Cerebellar cortex (tissue), 1 donor: ENCODE results near the gene BRD7.

Experiments
- DNase-seq: peaks from one replicate; pipeline ENCODE4 v3.0.0-alpha.2; 2015; ENCODE audit warnings: low spot score

The BRD7 gene

DNA sequence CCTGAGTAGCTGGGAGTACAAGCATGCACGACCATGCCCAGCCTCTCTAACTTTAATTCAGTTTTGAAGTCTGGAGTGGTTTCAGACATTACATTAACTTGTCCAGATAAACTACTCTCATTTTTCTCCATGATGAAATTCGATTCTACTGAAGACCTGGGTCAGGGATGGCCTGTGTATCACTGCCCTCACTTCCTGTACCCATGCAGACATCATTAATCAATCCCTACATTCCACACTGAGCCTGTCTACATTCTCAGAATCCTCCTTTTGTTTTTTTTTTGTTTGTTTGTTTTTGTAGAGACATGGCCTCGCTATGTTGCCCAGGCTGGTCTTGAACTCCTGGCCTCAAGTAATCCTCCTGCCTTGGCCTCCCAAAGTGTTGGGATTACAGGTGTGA, 79.9 kb downstream of the BRD7 start:
- DNase-seq, result no peak

DNA sequence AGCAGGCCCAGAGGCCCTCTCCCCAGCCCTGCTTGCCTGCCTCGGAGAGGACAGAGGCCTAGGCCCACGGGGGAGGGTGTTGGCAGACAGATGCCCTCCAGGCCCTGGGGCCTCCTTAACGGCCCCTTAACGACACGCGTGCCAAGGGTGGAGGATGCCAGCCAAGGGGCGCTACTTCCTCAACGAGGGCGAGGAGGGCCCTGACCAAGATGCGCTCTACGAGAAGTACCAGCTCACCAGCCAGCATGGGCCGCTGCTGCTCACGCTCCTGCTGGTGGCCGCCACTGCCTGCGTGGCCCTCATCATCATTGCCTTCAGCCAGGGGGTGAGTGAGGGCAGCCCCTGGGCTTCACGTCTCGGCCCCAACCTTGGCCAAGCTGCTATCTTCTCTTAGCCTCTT, 80.8 kb downstream of the BRD7 start:
- DNase-seq, result no peak

DNA sequence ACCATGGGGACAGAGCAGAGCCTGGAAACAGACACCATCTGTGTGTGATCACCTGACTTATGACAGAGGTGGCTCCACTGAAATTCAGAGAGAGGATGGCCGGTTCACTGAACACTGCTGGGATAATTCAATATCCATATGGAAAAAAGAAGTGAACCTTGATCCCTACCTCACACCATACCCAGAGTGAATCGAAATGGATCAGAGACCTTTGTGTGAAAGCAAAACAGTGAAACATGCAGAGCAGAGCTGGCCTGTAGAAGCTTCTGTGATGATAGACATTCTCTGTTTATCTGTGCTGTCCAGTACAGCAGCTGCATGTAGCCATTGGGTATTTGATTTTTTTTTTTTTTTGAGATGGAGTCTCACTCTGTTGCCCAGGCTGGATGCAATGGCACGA, 82.1 kb downstream of the BRD7 start:
- DNase-seq, result no peak

DNA sequence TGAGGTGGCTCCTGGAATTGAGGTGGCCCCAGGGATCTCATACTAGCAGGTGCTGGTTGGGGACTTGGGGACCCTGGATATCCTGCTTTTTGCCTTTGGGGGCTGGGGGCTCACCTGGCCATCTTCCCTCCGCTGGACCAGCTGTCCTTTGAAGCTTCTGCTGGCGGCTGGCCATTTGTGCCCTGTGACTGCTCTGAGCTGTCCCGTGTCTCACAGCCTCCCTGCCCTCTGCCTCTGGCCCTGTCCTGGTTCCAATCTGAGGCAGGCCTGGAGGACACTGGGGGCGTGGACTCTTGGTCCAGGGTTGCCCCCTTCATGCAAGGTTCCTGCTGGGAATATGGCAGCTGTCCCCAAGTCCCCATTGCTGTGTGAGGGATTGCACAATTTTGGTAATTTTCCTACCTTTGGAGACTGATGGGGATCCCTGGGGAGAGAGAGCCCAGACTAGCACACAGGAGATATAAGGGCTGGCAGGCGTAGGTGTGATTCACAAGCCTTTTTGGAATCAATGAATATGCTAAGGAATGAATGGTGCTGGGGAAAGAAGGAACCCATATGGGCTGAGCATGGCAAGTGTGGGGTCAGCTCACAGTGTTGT, 83.3 kb downstream of the BRD7 start:
- no peak for DNase-seq

DNA sequence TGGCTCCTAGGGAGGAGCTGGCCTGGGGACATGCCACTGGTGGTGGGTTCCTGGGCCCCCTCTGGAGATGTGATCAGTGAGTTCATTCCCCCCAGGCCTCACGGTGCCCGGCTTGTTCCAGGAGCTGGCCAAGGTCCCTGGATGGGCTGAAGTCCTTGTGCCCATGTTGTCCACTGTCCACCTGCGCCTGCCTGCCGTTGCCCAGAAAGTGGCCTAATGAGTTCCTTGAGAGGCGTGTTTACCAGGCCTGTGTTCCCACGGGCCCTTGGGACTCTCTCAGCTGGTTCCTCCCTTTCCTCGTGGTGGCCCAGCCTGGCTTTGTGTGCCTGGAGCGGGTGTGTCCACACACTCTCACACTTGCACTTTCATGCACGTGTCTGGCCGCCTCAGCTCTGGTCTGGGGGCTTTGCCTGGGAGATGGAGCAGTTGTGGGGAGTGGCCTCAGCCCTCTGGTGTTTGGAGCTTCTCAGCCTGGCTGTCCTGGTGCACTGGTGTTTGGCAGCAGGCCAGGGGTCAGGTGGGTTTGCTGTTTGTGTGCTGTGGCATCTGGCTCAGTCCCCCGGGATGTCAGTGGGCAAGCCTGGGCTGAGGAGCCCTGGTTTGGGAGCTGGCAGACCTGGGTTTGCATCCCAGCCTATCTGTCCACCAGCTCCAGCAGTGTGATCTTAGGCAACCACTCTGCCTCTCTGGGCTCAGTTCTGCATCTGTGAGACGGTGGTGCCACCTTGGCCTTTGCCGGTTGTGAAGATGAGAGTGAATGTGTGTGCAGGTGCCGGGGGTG, 84.5 kb downstream of the BRD7 start:
- no peak for DNase-seq

DNA sequence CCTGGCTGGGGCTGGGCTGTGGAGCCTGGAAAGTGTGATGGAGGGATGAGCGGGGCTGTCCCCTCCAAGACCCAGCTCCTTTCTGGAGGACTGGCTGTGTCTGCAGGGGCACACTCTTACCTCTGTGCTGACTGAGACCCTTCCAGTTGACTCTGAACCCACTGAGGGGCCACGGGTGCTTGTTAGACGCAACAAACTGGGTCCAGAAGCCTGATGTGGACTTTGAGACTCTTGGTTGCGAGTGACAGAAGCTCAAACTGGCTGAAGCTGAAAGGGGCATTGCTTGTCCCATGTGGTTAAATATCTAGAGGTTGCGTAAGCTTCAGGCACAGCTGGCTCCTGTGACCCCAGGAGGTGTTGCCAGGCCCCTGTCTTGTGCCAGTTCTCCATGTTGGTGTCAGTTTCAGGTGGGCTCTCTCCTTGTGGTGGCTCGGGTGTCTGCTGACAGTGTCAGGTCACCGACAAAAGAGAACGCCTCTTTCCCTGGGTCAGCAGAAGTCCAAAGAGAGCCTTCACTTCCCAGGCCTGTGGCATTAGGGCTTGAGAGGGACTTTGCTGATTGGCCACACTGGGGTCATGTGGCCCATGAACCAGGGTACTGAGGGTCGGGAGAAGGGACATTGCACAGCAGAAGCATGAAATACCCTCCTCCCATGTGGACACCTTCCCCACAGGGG, 85.7 kb downstream of the BRD7 start:
- DNase-seq, result no peak

DNA sequence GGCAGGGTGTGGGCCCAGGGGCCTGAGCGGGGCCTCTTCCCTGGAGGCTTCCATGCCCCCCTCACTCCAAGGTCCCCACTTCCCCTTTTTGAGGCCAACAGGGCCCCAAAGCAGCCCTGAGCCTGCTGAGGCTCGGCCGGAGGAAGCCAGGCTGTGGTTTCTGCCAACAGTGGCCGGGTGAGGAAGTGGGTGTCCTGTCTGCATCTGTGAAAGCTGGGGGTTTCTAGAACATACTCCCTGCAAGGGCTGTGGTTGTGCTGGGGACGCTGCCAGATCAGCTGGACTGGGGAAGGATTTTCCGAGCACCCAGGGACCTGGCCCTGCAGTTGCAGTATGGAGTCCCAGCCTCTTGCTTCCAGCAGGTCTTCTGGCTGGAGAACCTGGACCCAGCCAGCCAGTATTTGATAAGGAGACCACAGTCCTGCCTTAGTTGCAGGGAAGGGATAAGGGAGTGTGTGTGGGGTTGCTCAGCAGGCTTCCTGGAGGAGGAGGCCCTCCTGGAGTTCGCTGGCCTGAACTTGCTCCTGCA, 86.7 kb downstream of the BRD7 start:
- DNase-seq, result no peak

DNA sequence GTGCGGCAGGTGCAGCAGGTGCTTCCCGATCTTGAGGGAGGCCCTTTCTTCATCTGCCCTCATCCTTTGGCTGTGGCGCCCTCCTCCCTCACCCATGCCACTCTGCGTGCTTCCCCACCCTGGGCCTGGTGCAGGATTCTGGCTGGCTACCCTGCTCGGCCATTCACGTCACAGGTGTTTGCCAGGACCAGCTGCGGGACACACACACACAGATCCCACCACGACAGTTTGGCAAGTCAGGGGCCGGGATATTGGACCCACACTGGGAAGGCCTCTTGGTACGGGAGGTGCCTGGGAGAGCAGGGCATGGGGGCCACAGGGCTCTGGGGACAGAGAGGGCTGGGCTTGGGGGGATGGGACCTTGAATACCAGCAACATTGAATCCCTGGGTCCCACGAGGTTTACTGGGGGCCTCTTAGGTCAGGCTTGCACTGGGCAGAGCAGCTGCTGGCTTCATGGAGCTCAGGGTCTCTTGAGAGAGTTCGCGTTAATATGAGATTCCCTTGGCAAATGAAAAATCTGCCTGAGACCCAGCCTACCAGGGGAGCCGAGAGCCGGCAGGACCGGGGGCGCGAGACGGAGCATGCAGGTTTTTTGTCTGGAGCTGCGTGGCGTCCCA, 87.3 kb downstream of the BRD7 start:
- DNase-seq, result no peak

DNA sequence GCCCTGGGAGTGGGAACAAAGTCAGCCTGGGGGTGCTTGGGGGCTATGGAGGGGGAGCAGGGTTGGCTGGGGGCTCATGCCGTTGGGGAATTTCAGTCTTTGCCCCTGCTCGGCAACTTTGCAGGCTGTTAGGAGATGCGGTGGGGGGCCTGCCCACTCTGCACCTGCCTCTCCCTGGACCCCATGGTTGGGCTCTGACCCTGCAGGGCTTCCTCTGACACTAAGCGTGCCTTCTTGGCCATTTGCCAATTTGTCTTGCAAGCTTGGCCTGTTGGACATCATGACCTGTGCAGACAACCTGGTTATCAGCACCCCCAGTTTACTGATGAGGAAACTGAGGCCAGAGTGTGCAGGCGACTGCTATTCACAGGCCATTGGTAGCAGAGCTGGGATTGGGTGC, 87.9 kb downstream of the BRD7 start:
- no peak for DNase-seq

DNA sequence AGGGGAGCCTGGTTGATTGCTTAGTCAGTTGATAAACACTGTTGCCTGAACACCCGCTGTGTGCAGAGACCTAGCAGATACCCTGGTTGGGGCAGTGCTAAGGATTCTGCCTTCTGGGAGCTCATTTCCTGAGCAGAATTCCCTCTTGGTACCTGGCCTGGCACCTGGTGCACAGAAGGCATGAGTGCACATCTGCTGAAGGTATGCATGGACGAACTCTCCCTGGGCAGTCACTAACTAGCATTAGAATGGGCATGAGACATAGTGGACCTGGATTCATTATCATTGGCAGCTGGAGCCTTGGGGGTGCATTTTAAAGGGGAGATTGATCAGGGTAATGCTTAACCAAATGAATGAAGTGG, 89.3 kb downstream of the BRD7 start:
- no peak for DNase-seq

DNA sequence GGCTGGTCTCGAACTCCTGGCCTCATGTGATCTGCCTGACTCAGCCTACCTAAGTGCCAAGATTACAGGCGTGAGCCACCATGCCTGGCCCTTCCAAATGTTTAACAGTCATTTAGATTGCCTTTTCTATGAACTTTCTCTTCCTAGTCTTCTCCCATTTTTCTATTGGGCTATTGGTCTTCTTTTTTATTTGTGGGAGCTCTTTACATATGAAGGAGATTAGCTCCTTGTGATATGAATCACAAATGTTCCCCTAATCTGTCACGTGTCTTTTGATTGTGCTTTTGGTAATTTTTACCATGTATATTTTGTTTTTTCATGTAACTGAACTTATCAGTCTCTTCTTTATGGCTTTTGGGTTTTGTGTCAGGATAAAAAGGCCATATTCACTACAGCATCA, 90.5 kb downstream of the BRD7 start:
- no peak for DNase-seq

DNA sequence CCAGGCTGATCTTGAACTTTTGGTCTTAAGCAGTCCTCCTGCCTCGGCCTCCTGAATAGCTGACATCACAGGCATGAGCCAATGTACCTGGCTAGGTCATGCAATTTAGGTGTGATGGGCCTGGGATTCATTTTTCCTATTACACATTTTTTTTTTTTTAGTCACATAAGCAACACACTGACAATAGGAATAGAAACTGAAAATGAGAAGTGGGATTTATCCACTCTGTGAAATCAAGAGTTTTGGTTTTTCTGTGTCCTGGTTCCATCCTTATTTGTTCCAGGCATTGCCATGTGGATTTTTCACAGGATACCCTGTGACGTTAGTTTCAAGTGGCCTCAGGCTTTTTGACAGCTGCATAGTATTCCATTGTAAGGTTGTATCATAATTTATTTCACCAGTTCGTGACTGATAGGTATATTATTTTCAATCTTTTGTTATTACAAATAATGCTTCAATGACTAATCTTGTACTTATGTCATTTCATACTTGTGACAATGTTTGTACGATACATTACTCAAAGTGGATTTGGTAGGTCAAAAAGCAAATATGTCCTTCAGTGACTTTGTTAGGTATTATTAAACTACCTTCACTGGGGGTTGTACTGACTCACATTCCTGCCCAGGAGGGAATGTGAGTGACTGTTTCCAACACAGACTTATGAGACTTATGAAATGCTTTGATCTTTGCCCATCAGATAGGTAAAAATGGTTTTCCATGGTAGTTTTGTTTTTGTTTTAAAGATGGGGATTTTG, 91.8 kb downstream of the BRD7 start:
- no peak for DNase-seq

DNA sequence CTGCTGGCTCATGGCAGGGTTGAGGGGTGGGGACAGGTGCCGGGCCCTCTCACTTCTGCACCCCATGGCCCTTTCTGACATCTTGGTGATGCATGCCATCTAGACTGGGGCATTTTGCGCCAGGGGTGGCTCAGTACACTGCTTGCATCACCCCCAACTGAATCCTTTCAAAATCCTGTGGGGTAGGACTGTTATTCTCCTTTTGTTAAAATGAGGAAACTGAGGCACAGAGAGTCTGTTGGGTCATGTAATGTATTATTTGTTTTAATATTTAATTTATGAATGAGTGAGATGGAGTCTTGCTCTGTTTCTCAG, 92.5 kb downstream of the BRD7 start:
- no peak for DNase-seq

DNA sequence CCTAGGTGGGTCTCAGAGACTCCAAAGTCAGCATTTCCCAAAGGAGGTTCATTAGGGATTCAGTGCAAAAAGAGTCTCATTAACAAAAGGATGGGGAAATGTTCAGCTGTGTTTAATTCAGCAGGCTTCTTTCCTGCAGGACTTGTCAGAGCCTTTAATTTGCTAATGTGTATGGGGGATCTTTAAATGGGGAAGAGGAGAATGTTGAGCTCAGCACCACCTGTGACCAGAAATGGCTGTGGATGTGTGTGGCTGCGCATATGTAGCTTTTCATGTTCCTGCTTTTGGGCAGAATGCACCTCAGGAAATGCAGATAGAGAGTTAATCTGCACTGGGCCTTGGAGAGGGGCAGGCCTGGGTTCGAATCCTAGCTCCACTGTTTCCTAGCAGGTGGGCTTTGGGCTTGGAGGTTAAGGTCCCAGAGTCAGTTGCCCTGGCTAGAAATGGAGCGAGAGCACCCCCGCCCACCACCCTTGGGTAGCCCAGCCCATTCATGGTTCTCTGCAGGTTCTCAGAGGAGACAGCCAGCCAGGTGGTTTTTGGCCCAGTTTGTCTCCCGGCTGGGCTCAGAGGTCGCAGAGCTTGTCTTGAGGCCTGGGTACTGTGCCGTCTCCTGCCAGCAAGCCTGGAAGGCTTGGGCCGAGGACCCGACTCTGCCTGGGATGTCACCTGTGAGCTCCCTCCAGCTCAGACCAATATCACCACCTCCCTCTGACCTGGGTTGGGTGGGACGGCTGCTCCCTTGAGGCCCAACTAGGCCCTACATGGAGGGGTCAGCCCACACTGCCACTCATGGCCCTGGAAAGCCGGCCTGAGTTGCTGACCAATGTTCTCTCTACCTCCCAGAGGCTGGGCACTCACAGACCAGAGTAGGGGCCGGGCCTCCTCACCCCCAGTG, 93.1 kb downstream of the BRD7 start:
- DNase-seq, result no peak

DNA sequence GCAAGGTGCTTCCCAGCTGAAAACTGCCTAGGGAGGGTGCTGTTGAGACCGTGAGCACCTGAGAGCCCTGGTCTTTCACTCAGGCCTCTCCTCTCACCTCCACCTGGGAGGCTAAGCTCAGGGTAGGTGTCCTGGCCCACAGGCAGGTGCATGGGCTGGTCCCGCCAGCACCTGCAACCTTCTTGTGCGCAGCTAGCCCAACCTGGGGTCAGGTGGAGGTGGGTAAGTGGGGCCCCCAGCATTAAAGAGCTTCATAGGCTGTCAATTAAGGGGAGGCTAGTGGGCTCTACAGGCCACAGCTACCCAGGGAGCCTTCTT, 93.7 kb downstream of the BRD7 start:
- DNase-seq, result no peak

DNA sequence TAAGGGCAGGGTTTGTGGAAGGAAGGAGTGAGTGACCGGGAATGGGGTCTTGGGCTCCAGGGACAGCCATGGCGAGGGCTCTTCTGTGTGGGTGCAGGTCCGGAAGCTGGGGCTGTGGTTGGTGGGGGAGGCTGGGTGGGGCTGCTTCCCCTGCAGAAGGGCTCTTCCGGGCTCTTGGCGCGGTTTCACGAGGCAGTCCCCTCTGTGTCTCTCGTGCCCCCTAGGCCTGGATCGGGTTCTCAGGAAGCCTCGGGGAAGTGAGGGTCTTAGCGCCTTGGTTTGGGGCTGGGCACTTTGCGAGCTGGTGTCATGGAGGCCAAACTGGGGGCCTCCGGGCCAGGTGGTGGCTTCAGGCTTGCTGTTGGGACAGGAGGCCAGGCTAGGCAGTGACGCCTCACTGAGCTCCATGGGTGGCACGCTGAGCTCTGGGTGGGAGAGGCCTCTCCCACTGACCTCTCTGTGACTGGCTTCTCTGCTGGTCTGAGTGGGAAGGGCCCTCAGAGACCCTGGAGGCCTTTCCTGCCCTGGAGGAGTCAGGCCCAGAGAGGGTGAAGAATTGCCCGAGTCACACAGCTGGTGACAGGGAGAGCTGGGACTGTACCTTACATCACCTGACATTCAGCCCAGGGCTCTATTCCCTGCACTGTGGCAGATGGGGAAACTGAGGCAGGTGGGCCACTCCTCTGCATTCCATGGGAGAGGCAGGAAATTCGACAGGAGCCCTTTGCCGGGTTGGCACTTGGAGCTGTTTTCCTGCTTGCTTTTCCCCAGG, 94.3 kb downstream of the BRD7 start:
- no peak for DNase-seq

DNA sequence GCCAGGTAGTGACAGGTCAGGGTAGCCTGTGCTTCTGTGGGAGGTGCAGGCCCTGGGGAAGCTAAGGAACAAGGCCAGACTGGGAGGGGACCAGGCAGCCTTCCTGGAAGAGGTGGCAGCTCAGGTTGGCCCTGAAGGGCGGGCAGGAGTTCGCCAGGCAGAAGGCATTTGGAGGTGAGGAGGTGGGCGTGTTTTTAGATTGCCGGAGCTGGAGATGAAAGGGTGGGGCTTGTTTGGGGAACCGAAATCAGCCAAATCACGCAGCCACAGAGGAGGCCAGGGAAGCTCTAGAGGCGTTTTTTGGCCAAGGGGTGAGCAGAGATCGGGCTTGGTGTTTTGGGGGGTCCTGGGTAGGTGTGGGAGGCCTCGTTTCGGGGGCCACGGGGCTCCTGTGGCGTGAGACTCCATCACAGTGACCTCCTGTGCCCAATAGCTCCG, 94.9 kb downstream of the BRD7 start:
- DNase-seq, result no peak

DNA sequence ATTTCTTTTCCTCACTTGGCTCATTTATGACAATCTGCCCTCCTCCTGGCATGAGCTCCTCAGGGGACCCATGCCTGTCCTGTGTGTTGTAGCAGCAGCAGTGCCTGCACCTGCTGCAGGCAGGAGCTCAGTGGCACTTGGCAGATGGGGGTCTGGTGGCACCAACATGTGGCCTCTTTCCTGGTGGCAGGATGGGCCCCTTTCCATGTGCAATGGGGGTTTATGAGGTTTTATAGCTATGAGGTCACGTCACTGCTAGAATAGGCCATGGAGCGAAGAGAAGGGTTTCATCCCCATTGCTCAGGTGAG, 95.5 kb downstream of the BRD7 start:
- DNase-seq, result no peak

DNA sequence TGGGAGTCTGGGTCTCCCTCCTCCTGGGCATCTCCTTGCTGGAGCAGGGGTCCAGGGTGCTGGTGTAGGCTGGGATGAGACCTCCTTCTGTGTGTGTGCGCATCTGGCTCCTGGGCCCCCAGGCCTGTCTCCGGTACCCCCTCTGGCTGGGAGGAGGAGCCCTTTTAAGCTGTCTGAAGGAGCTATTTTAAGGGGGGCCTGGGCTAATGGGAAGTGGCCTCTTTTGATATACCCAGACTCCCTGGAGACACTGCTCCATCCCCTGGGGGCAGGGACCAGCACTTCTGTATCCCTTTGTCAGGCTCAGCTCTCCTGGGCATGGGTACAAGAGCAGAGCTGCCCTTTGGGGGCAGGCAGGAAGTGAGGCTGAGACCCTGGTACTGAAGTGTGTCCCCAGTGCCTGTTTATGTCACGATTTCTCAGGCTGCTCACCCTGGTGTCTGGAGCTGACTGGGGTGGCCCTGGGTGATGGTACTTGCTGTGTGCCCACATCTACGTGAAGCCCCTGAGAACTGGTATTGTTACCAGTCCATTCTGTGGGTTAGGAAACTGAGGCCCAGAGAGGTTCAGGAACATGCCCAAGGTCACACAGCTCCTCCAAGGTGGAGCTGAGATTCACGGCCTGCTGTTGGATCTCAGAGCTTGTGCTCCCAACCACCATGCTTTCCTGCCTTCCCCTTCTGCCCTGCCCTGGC, 96.0 kb downstream of the BRD7 start:
- no peak for DNase-seq

DNA sequence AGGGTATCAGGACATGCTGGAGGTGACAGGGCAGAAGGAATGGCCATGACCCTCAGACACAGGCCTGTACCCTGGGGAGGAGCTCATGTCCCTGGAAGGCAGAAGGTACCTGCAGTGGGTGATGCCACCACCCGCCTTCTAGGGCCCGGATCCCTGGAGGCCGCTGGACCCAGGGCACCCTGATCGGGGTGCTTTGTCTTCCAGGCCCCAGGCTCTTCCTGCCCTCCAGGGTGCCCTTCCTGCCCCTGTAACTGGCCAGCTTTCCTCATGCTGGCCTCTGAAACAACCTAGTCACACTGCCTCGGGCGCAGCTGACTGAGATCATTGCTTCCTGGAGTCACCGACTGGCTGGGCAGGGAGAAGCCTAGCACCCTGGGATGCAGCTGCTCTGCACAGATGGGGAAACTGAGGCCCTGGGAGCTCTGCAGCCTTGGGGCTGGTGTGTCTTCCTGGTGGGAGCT, 96.6 kb downstream of the BRD7 start:
- no peak for DNase-seq
